ENCODE results near the gene FBLN2. TPM values are rescaled to one million over a fixed set of nuclear protein-coding genes. Genes with fewer than 3 reads are reported as not detected.
A peak's percentile ranks its signal among the peaks of the same experiment; 100 is the strongest.

The FBLN2 gene
- total and polyA plus RNA-seq, 7 donors: 12.8 to 59.4 (median 24.9) TPM

GRCh38 chr3:13512451-13512850, 36.5 kb upstream of the FBLN2 start:
- 69 to 88% (median 72%) methylated on average over 7 of the region's 7 CpGs for WGBS, 3 donors
- H3K27me3 ChIP-seq (ENCODE audit: insufficient read depth in 3 of 3, low read length in 2 of 3): no peaks in the 10 kb centered on the region
- no peaks in the 10 kb centered on the region for H3K9me3 ChIP-seq
- H3K36me3 ChIP-seq (ENCODE audit: insufficient read depth in 1 of 2, low read depth in 1 of 2): no peaks in the 10 kb centered on the region
- peaks cover 4% of the 10 kb centered on the region for H3K4me1 ChIP-seq
- TF ChIP-seq, protein P1, sequence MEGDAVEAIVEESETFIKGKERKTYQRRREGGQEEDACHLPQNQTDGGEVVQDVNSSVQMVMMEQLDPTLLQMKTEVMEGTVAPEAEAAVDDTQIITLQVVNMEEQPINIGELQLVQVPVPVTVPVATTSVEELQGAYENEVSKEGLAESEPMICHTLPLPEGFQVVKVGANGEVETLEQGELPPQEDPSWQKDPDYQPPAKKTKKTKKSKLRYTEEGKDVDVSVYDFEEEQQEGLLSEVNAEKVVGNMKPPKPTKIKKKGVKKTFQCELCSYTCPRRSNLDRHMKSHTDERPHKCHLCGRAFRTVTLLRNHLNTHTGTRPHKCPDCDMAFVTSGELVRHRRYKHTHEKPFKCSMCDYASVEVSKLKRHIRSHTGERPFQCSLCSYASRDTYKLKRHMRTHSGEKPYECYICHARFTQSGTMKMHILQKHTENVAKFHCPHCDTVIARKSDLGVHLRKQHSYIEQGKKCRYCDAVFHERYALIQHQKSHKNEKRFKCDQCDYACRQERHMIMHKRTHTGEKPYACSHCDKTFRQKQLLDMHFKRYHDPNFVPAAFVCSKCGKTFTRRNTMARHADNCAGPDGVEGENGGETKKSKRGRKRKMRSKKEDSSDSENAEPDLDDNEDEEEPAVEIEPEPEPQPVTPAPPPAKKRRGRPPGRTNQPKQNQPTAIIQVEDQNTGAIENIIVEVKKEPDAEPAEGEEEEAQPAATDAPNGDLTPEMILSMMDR (IDR thresholded peaks at IDR 0.05): no peak
- ATAC-seq (no peak), DNase-seq (peak in 1 of 2 donors; percentile 26)
- no peak overlapping the region for H3K4me3 ChIP-seq
- intact Hi-C loops (cut with DNase I): no loop called here
- H3K27ac ChIP-seq: no peak overlapping the region

DNA sequence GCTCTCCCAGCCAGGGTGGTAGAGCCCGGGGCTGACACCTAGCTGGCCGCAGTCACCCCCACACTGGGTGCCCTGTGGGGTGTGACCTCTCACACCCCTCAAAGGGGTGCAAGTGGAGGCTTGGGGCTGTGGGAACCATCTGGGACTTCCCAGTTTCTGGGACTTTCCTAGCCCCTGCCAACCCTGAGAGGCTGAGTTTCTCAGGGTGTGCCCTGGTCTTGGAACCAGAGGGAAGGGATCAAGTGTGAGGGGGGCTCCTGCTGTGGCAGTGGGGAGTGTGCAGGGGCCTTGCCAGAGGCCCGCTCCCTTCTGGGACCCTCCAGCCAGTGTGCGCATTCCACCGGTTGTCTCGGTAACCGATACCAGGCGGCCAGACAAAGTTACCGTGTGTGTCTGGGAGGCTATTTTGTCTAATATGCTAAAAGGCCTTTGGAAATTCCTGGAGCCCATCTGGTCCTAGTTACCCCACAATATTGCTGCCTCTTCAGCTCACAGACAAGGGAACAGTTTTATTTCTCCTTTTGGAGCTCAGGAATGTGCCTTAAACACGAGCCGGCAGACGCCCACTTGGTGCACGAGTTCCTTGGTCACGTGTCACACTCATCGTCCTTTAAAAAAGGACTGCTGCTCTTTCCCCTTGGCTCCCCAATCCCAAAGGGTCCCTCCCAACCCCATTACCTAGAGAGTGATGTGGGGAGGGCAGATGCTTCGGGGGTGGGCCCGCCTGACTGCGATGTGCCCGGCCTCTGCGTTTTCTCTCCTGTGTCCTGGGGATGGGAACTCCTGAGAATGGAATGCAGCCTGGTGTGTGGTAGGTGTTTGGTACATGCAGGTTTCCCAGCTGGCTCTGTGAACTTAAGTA, 35.6 kb upstream of the FBLN2 start:
- DNase-seq (peak in 1 of 2 donors; percentile 61), ATAC-seq (no peak)
- 66 to 77% (median 76%) methylated on average over 20 of the region's 20 CpGs for WGBS, 3 donors

DNA sequence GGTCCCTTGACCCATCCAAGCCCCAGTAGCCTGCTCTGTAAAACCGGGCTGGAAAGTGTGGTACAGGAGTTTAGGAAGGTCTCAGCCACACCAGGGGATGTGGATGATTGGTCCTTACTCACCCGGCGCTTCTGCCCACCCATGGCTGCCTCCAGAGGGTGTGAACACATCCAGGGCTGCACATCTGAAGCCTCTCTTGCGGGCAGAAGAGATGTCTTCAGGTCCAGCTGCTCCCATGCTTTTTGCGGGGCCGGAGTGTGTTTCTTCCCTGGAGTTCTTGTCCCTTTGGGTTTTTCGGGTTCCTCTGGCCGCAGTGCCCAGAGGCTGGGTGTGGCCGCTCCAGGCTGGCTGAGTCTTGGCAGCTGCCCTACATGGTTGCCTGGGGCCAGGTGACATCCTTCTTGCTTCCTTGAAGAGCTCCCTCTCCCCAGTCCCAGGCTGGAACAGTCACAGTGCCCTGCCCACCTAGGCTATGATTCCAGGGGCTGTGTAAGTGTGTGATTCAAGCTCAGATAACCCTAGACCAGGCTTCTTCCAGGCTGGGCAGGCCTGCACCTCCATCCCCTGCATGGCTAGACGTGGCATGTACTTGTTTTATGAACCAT, 34.9 kb upstream of the FBLN2 start:
- intact Hi-C loops (cut with DNase I): no loop called here
- no peaks in the 10 kb centered on the region for H3K36me3 ChIP-seq (ENCODE audit: insufficient read depth in 1 of 2, low read depth in 1 of 2)
- no peaks in the 10 kb centered on the region for H3K27me3 ChIP-seq (ENCODE audit: insufficient read depth in 3 of 3, low read length in 2 of 3)
- 72 to 84% (median 74%) methylated on average over 10 of the region's 10 CpGs for WGBS, 3 donors
- TF ChIP-seq, protein P1 (IDR thresholded peaks at IDR 0.05): no peak
- no peak overlapping the region for H3K27ac ChIP-seq
- DNase-seq (peak in 1 of 2 donors; percentile 41), ATAC-seq (no peak)
- no peak overlapping the region for H3K4me3 ChIP-seq
- H3K4me1 ChIP-seq: no peaks in the 10 kb centered on the region
- no peaks in the 10 kb centered on the region for H3K9me3 ChIP-seq

More for the DNA sequence above, 35.6 kb upstream of the FBLN2 start:
- H3K4me3 ChIP-seq: no peak overlapping the region
- H3K4me1 ChIP-seq: no peaks in the 10 kb centered on the region
- intact Hi-C loops (cut with DNase I): no loop called here
- H3K27me3 ChIP-seq (ENCODE audit: insufficient read depth in 3 of 3, low read length in 2 of 3): no peaks in the 10 kb centered on the region
- no peaks in the 10 kb centered on the region for H3K36me3 ChIP-seq (ENCODE audit: insufficient read depth in 1 of 2, low read depth in 1 of 2)
- TF ChIP-seq, protein P1 (IDR thresholded peaks at IDR 0.05): no peak
- H3K9me3 ChIP-seq: no peaks in the 10 kb centered on the region
- H3K27ac ChIP-seq: no peak overlapping the region

DNA sequence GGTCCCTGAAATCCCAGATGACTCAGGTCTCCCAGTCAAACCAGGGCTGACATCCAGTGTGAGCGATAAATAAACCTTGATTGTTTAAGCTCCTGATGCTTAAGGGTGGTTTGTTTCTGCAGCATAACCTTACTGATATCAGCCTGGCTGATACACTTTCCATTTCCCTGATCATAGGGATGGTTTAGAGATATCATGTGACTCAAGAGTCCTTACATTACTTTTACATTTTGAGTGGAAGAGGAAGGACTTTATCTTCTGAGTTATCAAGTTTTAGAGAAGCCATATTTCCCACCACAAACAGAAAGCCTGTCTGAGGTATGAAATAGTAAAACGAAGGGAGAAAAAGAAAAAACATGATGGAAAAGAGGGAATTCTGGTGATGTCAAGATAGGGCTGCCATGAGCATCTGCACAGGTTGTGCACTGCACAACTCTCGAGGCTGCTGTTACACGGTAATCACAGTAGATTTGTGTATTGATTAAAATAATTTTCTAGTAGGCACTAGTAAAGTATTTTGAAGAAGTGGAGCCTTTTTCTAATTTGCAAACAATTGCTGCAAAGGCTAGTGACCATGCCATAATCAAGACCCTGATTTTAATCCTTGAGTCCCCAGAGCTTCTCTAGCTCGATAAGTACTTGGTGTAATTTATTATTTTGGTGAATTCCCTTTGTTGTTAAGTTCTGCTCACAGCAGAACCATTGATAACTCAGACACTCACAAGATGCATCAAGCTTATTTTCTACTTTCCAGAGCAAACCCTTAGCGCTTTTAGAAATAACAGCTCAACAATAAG, 34.1 kb upstream of the FBLN2 start:
- Histone ChIP-seq H3K9me3 (no peaks in the 10 kb centered on the region), H3K4me1 (no peaks in the 10 kb centered on the region), H3K27ac (no peak overlapping the region), H3K36me3 (ENCODE audit: insufficient read depth in 1 of 2, low read depth in 1 of 2) (no peaks in the 10 kb centered on the region), H3K4me3 (no peak overlapping the region), H3K27me3 (ENCODE audit: insufficient read depth in 3 of 3, low read length in 2 of 3) (no peaks in the 10 kb centered on the region)
- TF ChIP-seq, protein P1 (IDR thresholded peaks at IDR 0.05): no peak
- intact Hi-C loops (cut with DNase I): no loop called here
- ATAC-seq (no peak), DNase-seq (no peak)
- WGBS, 3 donors: 88 to 93% (median 91%) methylated on average over 6 of the region's 6 CpGs
